ENCODE data around the gene CNGA4.
"Not testable (repeated sequence)": the region's sequence is repeated elsewhere in the genome, so short reads cannot be mapped to it uniquely, and the experiment has no call there.

The CNGA4 gene

GRCh38 chr11:6224421-6224820, 14.5 kb upstream of the CNGA4 start:
- no peak for FAIRE-seq
- no peak for DNase-seq (ENCODE audit: extremely low spot score, insufficient read length, low read depth)

- FAIRE-seq (no peak), DNase-seq (ENCODE audit: extremely low spot score, insufficient read length, low read depth) (no peak)
These were observed 13.9 kb upstream of the CNGA4 start for GRCh38 chr11:6225024-6225423.

GRCh38 chr11:6225896-6226295, 13.0 kb upstream of the CNGA4 start:
- FAIRE-seq (no peak), DNase-seq (ENCODE audit: extremely low spot score, insufficient read length, low read depth) (no peak)

- DNase-seq (ENCODE audit: extremely low spot score, insufficient read length, low read depth), result no peak
- peak; percentile 51 for FAIRE-seq
These were observed 10.4 kb upstream of the CNGA4 start for GRCh38 chr11:6228520-6228919.

GRCh38 chr11:6229911-6230310, 9.0 kb upstream of the CNGA4 start:
- FAIRE-seq (peak; percentile 64), DNase-seq (ENCODE audit: extremely low spot score, insufficient read length, low read depth) (no peak)

- no peak for DNase-seq (ENCODE audit: extremely low spot score, insufficient read length, low read depth)
- FAIRE-seq, result no peak
These were observed 6.0 kb upstream of the CNGA4 start for GRCh38 chr11:6232899-6233298.

- no peak for FAIRE-seq
- no peak for DNase-seq (ENCODE audit: extremely low spot score, insufficient read length, low read depth)
These were observed 4.9 kb upstream of the CNGA4 start for GRCh38 chr11:6233984-6234386.

- peak; percentile 84 for DNase-seq (ENCODE audit: extremely low spot score, insufficient read length, low read depth)
- FAIRE-seq, result peak; percentile 99
These were observed 4.3 kb upstream of the CNGA4 start, which contains the start of gene FHIP1B for GRCh38 chr11:6234387-6235107. TSS of gene FHIP1B (minus strand) at chr11:6234636. CDS start at chr11:6224516, 10,120 bp downstream.

- FAIRE-seq, result no peak
- DNase-seq (ENCODE audit: extremely low spot score, insufficient read length, low read depth), result no peak
These were observed 1.6 kb upstream of the CNGA4 start for GRCh38 chr11:6237266-6237665.

- DNase-seq (ENCODE audit: extremely low spot score, insufficient read length, low read depth) (no peak), FAIRE-seq (no peak)
These were observed 1.1 kb upstream of the CNGA4 start for GRCh38 chr11:6237761-6238302.

GRCh38 chr11:6240139-6240538, 1.2 kb downstream of the CNGA4 start:
- DNase-seq (ENCODE audit: extremely low spot score, insufficient read length, low read depth) (no peak), FAIRE-seq (no peak)

GRCh38 chr11:6240781-6241180, 1.9 kb downstream of the CNGA4 start:
- DNase-seq (ENCODE audit: extremely low spot score, insufficient read length, low read depth) (no peak), FAIRE-seq (no peak)

GRCh38 chr11:6241316-6241715, 2.4 kb downstream of the CNGA4 start:
- DNase-seq (ENCODE audit: extremely low spot score, insufficient read length, low read depth) (no peak), FAIRE-seq (no peak)

- DNase-seq (ENCODE audit: extremely low spot score, insufficient read length, low read depth), result no peak
- FAIRE-seq, result no peak
These were observed 6.6 kb downstream of the CNGA4 start for GRCh38 chr11:6245536-6245935.

- DNase-seq (ENCODE audit: extremely low spot score, insufficient read length, low read depth) (no peak), FAIRE-seq (no peak)
These were observed 9.4 kb downstream of the CNGA4 start for GRCh38 chr11:6248248-6248647.

GRCh38 chr11:6248897-6249296, 10.0 kb downstream of the CNGA4 start:
- not testable (repeated sequence) for DNase-seq (ENCODE audit: extremely low spot score, insufficient read length, low read depth); FAIRE-seq

GRCh38 chr11:6249770-6250555, 11.1 kb downstream of the CNGA4 start:
- DNase-seq (ENCODE audit: extremely low spot score, insufficient read length, low read depth) (no peak), FAIRE-seq (no peak)

- DNase-seq (ENCODE audit: extremely low spot score, insufficient read length, low read depth), result peak; percentile 18
- peak; percentile 54 for FAIRE-seq
These were observed 12.3 kb downstream of the CNGA4 start for GRCh38 chr11:6251120-6251733.

- DNase-seq (ENCODE audit: extremely low spot score, insufficient read length, low read depth) (no peak), FAIRE-seq (no peak)
These were observed 13.1 kb downstream of the CNGA4 start for GRCh38 chr11:6251990-6252473.

- FAIRE-seq, result no peak
- DNase-seq (ENCODE audit: extremely low spot score, insufficient read length, low read depth), result no peak
These were observed 14.3 kb downstream of the CNGA4 start for GRCh38 chr11:6253197-6253596.

GRCh38 chr11:6258141-6258540, 19.3 kb downstream of the CNGA4 start:
- DNase-seq (ENCODE audit: extremely low spot score, insufficient read length, low read depth) (no peak), FAIRE-seq (no peak)

All from GM18507 (cell line).